ENCODE results near the gene KCNE5.

- TF ChIP-seq CTCF (IDR thresholded peaks at IDR 0.05) (no peak), ZFX (IDR thresholded peaks at IDR 0.05; ENCODE audit: borderline replicate concordance) (no peak)
These were observed 18.7 kb upstream of the KCNE5 start for GRCh38 chrX:109643687-109644086.

All from 22Rv1 (cell line).